GM19025 (cell line): ENCODE results near the gene MAGEB5.
"Not testable (repeated sequence)": the region's sequence is repeated elsewhere in the genome, so short reads cannot be mapped to it uniquely, and the experiment has no call there.

Source experiments
- ATAC-seq: cut with Tn5 transposase; IDR thresholded peaks from one replicate; pipeline ENCODE4 v1.9.1; 2021; ENCODE audit warnings: mild to moderate bottlenecking, low read depth, moderate library complexity; ENCODE audit not compliant: unreplicated experiment

MAGEB5 gene, protein sequence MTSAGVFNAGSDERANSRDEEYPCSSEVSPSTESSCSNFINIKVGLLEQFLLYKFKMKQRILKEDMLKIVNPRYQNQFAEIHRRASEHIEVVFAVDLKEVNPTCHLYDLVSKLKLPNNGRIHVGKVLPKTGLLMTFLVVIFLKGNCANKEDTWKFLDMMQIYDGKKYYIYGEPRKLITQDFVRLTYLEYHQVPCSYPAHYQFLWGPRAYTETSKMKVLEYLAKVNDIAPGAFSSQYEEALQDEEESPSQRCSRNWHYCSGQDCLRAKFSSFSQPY

GRCh38 chrX:26215869-26216268 lies at the start of gene MAGEB5:
MAGEB5 (plus strand) TSS chrX:26216169; CDS start chrX:26217302, 1,133 bp downstream.
- no peak for ATAC-seq

DNA sequence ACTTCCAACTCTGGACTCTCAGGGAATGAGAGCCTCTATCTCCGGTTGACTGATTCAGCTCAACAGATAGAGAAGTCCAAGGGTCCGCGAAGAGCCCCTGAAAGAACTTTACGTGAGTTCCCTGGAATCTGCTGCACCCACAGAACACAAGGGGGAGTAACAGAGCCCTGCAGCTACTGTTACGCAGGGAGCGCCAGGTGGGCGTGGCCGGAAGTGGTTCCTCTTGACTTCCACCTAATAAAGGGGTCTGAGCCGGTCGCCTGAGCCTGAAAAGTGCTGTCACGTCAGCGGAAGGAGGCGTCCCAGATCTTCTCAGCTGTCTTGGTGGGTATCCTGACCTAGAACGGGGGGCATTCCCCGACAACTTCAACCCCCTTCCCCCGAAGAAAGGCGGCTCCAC lies 23.8 kb upstream of the MAGEB5 start, which contains the start of gene MAGEB6:
Gene MAGEB6 (plus strand): TSS at position 237 of the 400 bp plus-strand sequence. CDS start 1,407 bp downstream, outside the sequence.
- no peak for ATAC-seq

GRCh38 chrX:26203561-26203960 lies 12.4 kb upstream of the MAGEB5 start:
- no peak for ATAC-seq

- not testable (repeated sequence) for ATAC-seq
Measured at GRCh38 chrX:26204717-26205116, 11.3 kb upstream of the MAGEB5 start.

GRCh38 chrX:26208012-26208411 lies 8.0 kb upstream of the MAGEB5 start:
- ATAC-seq = no peak

DNA sequence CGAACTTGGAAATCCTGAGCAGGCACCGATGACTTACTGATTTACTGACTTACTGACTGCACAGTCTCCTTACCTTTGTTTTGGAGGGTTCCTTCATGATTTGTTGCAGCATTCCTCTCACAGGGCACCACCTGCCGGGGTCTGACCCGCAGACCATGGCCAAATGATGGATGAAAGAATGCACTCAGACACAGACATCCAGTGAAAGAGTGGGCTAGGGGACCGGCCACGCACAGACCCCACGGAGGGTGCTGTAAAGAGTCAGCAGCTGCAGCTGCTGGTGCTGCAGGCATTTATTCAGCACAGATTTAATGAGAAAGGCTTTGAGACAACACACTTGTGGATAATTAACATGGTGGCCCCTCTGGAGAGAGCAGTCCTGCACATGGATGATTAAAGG lies 3.4 kb downstream of the MAGEB5 start:
- no peak for ATAC-seq

GRCh38 chrX:26234177-26234576 lies 18.2 kb downstream of the MAGEB5 start:
- no peak for ATAC-seq

DNA sequence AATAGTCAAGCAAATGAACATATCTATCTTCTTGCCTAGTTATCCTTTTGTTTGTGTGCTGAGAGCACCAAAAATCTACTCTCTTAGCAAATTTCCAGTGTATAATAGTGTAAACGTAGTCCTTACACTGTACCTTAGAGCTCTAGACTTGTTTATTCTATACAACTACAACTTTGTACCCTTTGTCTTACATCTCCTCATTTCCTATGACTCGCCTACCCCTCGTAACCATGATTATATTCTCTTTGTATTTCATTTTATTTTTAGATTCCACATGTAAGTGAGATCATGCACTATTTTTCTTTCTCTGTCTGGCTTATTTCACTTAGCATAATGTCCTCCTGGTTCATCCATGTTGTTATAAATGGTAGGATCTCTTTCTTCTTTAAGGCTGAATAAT lies 37.6 kb downstream of the MAGEB5 start:
- ATAC-seq = no peak

GRCh38 chrX:26254436-26254835 lies 38.5 kb downstream of the MAGEB5 start:
- ATAC-seq = no peak

DNA sequence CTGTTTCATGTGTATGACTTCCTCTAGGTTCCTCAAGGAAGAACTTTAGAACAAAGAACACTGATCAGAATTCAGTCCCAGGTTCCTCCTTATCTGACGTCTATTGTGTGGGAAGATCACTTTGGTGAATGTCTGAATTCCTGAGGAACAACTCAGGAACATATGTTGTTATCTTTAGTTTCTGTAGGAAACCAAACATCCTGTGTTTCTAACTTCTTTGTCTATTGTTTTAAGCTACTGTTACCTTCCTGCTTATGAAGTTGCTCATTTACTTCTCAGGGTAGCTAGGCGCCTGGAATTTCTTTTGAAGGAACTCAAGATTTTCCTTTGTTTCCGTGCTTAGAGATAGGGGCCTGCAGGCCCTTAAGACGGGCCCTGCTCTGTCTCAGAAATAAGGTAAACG lies 46.2 kb downstream of the MAGEB5 start:
- no peak for ATAC-seq
